SK-N-MC (cell line): ENCODE measurements around the gene VPREB3.

Experiments
- DNase-seq: peaks from one replicate; pipeline ENCODE4 v3.0.0-alpha.2; 2011; ENCODE audit warnings: low read depth, low spot score
- H3K27ac ChIP-seq: fragments of 200-600 bp; sonication (generic); 2 replicates; pipeline ENCODE4 v1.5.1; 2016; ENCODE audit warnings: mixed run types
- H3K36me3 ChIP-seq: fragments of 200-600 bp; sonication (generic); 2 replicates; pipeline ENCODE4 v1.6.1; 2017; ENCODE audit warnings: antibody characterized with exemption, low read length, mixed read lengths; ENCODE audit not compliant: insufficient read depth
- H3K4me3 ChIP-seq: fragments of 200-600 bp; sonication (generic); 2 replicates; pipeline ENCODE4 v1.5.1; 2016
- H3K9ac ChIP-seq: fragments of 200-600 bp; sonication (generic); 2 replicates; pipeline ENCODE4 v1.8.0; 2017; ENCODE audit warnings: mixed run types, mixed read lengths; ENCODE audit not compliant: insufficient read length
- H3K9me3 ChIP-seq: fragments of 200-600 bp; sonication (generic); 2 replicates; pipeline ENCODE4 v1.6.1; 2017; ENCODE audit warnings: low read depth, mild to moderate bottlenecking, antibody characterized with exemption, low read length, moderate library complexity, mixed read lengths
- EZH2 ChIP-seq: fragments of 200-600 bp; sonication (generic); IDR thresholded peaks from one replicate; pipeline ENCODE4 v1.6.1; 2017; ENCODE audit warnings: antibody characterized with exemption
- FOXP2 ChIP-seq: optimal IDR thresholded peaks from 2 replicates; pipeline ENCODE3; 2011; ENCODE audit warnings: mild to moderate bottlenecking, moderate library complexity; ENCODE audit not compliant: insufficient read depth; ENCODE audit errors: extremely low read length, control extremely low read depth
- POLR2AphosphoS5 ChIP-seq: IDR thresholded peaks from 2 replicates; pipeline ENCODE4 v1.6.1; 2012; ENCODE audit warnings: mild to moderate bottlenecking, low read depth, low read length, borderline replicate concordance

VPREB3 gene

GRCh38 chr22:23754220-23754919 is at the start of gene VPREB3:
Gene VPREB3, minus strand, starts transcription at chr22:23754425. Its CDS starts 62 bp downstream, at chr22:23754363.
- H3K9me3 ChIP-seq: no peaks in the 10 kb centered on the region
- no peaks in the 10 kb centered on the region for H3K36me3 ChIP-seq
- H3K4me3 ChIP-seq: no peak within 1 kb of the TSS
- H3K27ac ChIP-seq: peak within 1 kb of the TSS; percentile 50; the same call in 1 of the 2 replicates
- TF ChIP-seq EZH2 (no peak), FOXP2 (no peak), POLR2AphosphoS5 (no peak)
- DNase-seq: no peak
- no peak within 1 kb of the TSS for H3K9ac ChIP-seq

GRCh38 chr22:23803001-23803819 is 49.0 kb upstream of the VPREB3 start:
- no peak for TF ChIP-seq FOXP2
- no peak for TF ChIP-seq EZH2
- no peak for TF ChIP-seq POLR2AphosphoS5
- Histone ChIP-seq H3K4me3 (no peak overlapping the region), H3K9ac (no peak overlapping the region), H3K27ac (no peak overlapping the region), H3K9me3 (no peaks in the 10 kb centered on the region), H3K36me3 (peaks cover 79% of the 10 kb centered on the region)
- DNase-seq: no peak

GRCh38 chr22:23801886-23802377 is 47.7 kb upstream of the VPREB3 start:
- Histone ChIP-seq H3K27ac (no peak overlapping the region), H3K36me3 (peaks cover 82% of the 10 kb centered on the region), H3K9me3 (no peaks in the 10 kb centered on the region), H3K4me3 (no peak overlapping the region), H3K9ac (no peak overlapping the region)
- TF ChIP-seq POLR2AphosphoS5 (no peak), FOXP2 (no peak), EZH2 (no peak)
- no peak for DNase-seq

GRCh38 chr22:23801238-23801821 is 47.1 kb upstream of the VPREB3 start:
- TF ChIP-seq FOXP2: no peak
- TF ChIP-seq POLR2AphosphoS5: no peak
- no peak for TF ChIP-seq EZH2
- Histone ChIP-seq H3K4me3 (no peak overlapping the region), H3K9ac (no peak overlapping the region), H3K9me3 (no peaks in the 10 kb centered on the region), H3K36me3 (peaks cover 81% of the 10 kb centered on the region), H3K27ac (no peak overlapping the region)
- DNase-seq: no peak

GRCh38 chr22:23800297-23801237 is 46.3 kb upstream of the VPREB3 start:
- H3K9me3 ChIP-seq: no peaks in the 10 kb centered on the region
- H3K4me3 ChIP-seq: no peak overlapping the region
- no peak for TF ChIP-seq POLR2AphosphoS5
- TF ChIP-seq FOXP2: no peak
- no peak for TF ChIP-seq EZH2
- H3K27ac ChIP-seq: no peak overlapping the region
- H3K9ac ChIP-seq: no peak overlapping the region
- no peak for DNase-seq
- H3K36me3 ChIP-seq: peaks cover 81% of the 10 kb centered on the region

GRCh38 chr22:23796461-23796860 is 42.2 kb upstream of the VPREB3 start:
- no peak for DNase-seq
- no peak overlapping the region for H3K4me3 ChIP-seq
- H3K36me3 ChIP-seq: peaks cover 81% of the 10 kb centered on the region
- no peak overlapping the region for H3K9ac ChIP-seq
- no peaks in the 10 kb centered on the region for H3K9me3 ChIP-seq
- H3K27ac ChIP-seq: no peak overlapping the region
- no peak for TF ChIP-seq FOXP2
- TF ChIP-seq POLR2AphosphoS5: no peak
- TF ChIP-seq EZH2: no peak

- no peaks in the 10 kb centered on the region for H3K9me3 ChIP-seq
- no peak overlapping the region for H3K9ac ChIP-seq
- no peak for TF ChIP-seq FOXP2
- TF ChIP-seq EZH2: no peak
- no peak for TF ChIP-seq POLR2AphosphoS5
- H3K4me3 ChIP-seq: no peak overlapping the region
- no peak for DNase-seq
- no peak overlapping the region for H3K27ac ChIP-seq
- H3K36me3 ChIP-seq: peaks cover 76% of the 10 kb centered on the region
Measured at GRCh38 chr22:23793326-23793725, 39.1 kb upstream of the VPREB3 start.
